ENCODE measurements around the gene SKAP2.
"Not testable (repeated sequence)": the region's sequence is repeated elsewhere in the genome, so short reads cannot be mapped to it uniquely, and the experiment has no call there.

The SKAP2 gene

GRCh38 chr7:26857170-26857505 is 7.3 kb downstream of the SKAP2 start:
- no peak for DNase-seq

- DNase-seq, result no peak
These were observed 8.0 kb downstream of the SKAP2 start for GRCh38 chr7:26856176-26856985.

DNA sequence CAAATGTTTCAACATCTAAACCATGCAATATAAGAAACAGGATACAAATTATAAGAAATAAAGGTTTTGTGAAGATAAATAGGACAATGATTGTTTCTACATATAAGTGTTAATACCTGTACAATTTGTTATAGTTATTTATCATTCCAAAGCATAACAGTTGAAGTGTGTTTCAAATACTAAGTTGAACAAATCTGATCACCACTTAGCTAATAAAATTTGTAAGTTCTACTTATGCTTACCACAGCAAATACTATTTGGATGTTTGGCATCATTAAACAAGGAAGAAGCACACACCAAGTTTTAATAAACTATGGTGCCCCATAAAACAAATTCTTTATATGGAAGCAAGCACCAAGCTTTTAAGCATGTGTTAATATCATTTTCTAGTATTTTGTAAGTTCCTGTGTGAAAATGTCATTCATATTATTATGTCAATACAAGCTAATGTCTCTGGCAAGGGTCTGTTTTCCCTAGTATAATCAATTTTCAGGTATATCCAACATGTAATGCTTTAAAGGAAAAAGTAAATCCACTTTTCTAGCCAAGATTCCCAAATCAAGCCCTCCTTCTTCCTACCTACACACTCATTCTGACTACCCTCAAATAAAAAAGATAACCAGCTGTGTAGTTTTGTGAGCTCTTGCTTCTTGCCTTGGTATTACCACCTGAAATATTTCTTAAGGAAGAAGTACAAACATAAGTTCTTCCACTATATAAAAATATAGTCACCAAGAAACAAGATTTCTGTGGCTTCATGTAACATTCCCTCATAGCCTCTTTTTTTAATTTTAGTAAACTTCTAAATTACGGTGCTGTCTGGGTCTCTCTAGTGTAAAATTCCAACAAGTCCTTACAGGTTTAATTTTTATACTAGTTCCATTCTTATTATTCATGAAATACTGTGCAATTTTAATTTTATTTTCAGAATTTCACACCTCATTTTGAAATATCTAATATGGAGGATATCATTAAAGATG is 9.2 kb downstream of the SKAP2 start:
- no peak for DNase-seq

- no peak for DNase-seq
These were observed 10.5 kb downstream of the SKAP2 start for GRCh38 chr7:26853788-26854393.

DNA sequence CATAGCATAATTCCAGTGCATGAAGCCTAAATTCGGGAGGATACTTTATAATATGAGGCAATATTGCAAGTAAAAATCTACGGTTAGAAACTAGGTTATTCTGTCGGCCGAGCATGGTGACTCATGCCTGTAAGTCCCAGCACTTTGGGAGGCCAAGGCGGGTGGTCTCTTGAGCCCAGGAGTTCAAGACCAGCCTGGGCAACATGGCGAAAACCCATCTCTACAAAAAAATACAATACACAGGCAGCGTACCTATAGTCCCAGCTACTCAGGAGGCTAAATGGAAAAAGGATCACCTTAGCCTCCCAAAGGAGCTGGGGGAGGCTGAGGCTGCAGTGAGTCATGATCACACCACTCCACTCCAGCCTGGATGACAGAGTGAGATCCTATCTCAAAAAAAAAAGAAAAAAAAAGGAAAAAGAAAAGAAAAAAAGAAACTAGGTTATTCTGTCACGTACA is 14.2 kb downstream of the SKAP2 start:
- DNase-seq, result no peak

DNA sequence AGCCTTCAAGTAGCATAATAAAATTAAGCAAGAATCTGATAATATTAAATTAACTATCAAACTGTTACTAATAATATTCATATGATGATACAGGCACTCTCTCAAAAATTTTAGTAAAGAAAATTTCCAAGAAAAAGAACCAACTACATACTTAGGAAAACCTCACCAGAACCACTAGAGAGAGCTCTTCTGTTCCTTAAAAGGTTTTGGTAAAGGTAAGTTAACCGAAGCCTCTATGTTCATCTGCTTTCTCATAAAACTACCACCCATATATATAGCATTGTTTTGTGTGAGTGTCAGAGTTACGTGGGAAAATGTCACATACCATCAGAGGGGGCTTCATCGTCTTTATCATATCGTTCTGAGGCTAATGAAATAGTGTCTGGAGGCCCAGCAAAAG is 20.7 kb downstream of the SKAP2 start:
- no peak for DNase-seq

DNA sequence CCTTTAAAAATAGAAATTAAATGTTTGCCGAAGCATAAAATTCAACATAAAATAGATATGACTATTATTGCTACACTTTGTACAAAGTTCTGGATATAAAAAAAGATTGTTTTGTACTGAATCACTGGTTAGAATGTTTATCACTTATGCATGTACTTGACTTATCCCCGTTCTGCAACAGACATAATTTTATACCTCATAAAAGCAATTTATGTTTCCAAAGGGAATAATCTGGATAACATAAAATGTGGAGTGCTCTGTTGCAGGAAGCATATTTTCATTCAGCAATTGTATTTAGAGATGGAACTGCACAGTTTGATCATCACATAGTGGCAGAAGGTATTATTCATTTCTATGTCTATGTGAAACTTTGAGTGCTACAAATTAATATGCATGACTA is 21.5 kb downstream of the SKAP2 start:
- no peak for DNase-seq

- DNase-seq, result no peak
These were observed 23.2 kb downstream of the SKAP2 start for GRCh38 chr7:26841003-26841739.

DNA sequence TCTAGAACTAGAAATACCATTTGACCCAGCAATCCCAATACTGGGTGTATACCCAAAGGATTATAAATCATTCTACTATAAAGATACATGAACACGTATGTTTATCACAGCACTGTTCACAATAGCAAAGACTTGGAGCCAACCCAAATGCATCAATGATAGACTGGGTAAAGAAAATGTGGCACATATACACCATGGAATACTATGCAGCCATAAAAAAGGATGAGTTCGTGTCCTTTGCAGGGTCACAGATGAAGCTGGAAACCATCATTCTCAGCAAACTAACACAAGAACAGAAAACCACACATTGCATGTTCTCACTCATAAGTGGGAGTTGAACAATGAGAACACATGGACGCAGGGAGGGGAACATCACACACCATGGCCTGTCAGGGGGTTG is 27.6 kb downstream of the SKAP2 start:
- not testable (repeated sequence) for DNase-seq

DNA sequence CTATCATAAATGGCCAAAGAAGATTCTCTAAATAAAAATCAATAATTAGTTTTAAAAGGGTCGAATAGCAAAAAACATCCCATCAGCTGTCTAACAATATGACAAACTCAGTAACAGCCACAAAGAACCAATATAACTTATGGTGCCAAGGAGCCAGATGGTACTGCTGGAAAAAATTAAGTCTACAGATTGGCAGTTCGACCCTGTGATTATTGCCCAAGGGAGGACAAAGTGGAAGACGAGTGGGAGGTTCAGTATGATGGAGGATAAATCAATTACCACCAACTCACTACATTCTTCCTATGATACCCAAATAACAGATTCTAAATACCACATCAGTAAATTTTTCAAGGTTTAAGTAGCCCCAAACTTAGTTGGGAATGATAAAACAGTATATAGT is 49.0 kb downstream of the SKAP2 start:
- DNase-seq, result no peak

DNA sequence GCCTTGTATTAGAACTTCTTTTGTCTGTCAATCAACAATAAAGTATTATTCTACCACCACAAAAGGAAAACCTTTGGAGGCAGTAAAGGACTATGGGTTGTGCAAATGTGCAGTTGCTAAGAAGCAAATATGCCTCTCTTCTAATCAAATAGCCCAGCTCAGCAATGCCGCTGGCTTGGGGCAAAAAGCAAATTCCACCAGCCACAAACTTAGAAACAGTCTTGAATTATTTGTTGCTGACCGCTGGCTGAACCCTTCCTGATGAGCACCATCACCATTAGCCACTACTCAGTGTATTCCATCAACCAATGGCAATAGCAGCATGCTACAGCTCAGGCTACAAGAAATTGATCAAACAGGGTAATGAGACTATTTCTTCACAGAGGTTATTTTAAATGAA is 51.0 kb downstream of the SKAP2 start:
- no peak for DNase-seq

DNA sequence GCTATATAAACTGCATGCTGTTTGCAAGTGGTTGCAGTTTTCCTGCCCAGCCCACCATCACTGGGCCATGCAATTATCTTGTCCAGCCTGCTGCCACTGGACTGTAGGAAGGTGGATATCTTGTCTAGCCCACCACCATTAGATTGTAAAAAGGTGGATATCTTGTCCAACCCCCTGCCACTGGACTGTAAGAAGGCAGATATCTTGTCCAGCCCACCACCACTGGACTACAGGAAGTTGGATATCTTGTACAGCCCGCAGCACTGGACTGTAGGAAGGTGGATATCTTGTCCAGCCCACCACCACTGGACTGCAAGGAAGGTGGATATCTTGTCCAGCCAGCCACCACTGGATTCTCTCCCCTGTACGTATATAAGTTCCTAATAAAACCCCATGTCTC is 69.8 kb downstream of the SKAP2 start:
- no peak for DNase-seq

- no peak for DNase-seq
These were observed 71.8 kb downstream of the SKAP2 start for GRCh38 chr7:26792576-26792975.

DNA sequence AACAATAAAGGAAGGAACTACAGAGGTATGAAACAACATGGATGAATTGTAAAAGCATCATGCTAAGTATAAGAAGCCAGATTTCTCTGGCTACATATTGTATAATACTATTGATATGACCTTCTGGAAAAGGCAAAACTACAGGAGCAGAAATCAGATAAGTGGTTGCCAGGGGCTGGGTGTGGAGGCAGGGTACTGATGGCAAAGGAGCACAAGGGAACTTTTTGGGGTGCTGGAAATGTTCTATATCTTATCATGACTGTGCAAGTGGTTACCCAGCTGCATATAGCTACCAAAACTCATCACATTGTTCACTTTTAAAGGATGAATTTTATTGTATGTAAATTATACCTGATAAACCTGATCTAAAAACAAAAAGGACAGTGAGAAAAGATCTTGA is 72.4 kb downstream of the SKAP2 start:
- no peak for DNase-seq

DNA sequence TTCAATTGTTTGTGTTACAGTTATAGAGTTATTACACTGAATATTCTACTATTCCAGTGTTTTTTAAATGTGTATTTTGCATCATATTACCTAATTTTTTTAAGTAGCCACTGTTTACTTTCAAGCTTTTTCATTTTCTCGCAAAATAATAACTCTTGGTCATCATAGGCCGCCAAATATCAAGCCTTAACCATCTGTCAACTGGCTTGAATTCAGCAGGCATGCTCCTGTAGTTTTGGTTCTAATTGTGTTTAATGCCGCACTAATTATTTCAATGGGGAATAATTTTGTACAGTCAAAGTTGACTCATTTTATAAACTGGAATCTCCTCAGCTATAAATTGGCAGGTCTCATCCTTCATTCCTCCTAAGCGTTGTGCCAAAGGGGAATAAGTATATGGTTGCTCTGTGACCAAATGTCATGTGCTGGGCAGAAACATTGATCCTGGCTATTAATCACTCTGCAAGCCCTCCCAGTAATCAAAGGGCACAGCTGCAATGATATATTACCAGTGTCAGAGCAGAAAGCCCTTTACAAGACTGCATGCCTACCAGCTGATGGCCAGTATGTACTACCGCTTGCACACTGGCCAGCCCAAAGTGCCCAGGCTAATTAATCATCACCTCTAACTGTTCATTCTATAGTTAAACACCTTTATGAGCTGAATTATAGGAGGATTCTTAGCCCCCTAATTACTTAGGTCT is 74.8 kb downstream of the SKAP2 start:
- DNase-seq, result no peak

GRCh38 chr7:26787701-26788100 is 76.7 kb downstream of the SKAP2 start:
- DNase-seq, result no peak

DNA sequence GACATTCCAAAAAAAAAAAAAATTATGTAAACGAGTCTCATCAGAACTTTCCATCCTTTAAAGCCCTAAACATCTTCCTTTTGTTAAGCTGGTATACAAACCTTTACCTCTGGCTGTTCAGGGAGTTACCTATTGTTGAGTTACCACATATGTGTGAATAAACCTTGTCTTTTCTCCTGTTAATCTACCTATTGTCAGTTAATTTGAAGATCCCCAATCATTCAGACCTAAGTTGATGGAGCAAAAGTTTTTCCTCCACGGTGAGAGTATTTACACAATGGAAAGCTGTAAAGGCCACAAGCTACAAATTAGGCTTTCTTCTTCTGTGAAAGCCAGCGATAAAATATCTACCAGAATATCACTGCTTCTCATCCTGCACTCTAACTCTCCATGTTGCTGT is 80.3 kb downstream of the SKAP2 start:
- no peak for DNase-seq

GRCh38 chr7:26782501-26782900 is 81.9 kb downstream of the SKAP2 start:
- no peak for DNase-seq

DNA sequence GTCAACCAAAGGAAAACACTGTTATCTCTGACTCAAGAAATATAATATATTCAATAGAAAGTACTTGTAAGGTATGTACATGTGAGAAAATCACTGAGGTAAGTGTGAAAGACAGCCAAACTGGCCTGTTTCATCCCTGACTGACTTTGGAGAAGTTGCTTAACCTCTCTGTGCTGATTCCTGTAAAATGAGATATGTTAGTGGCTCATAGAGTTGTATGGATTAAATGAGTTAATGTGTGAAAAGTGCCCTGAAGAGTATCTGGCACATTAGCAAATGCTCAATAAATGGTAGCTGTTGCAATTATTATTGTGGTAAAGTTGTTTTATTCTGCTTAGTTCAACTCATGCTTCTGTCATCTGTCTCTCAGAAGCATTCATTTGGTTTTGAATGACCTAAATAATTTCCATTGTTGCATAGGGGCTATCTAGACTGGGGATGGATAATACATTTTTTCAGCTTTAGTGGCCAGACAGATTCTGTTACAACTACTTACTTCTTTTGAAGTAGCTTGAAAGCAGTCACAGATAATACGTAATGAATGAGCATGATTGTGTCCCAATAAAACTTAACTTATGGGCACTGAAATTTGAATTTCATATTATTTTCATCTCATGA is 84.3 kb downstream of the SKAP2 start:
- DNase-seq, result no peak

GRCh38 chr7:26777385-26777784 is 87.0 kb downstream of the SKAP2 start:
- no peak for DNase-seq

- no peak for DNase-seq
These were observed 103.9 kb downstream of the SKAP2 start for GRCh38 chr7:26760501-26760900.

DNA sequence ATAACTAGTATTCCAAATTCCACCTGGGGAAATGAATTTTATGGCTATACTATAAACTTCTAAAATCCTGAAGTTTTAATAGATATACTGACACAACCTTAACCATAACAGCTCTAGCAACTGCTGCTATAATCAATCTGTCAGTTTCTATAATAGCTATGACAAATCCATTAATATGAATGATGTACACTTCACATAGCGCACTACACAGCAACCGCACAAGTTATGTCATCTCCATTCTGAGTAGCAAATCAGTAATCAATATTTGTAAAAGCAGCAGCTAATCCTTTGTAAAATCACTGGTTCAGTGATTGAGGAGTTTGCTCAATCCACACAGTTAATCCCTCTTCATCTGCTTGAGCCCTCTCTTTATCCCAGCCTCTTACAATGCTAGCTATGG is 105.3 kb downstream of the SKAP2 start:
- no peak for DNase-seq
